ENCODE measurements around the gene ZNF775.

The ZNF775 gene

DNA sequence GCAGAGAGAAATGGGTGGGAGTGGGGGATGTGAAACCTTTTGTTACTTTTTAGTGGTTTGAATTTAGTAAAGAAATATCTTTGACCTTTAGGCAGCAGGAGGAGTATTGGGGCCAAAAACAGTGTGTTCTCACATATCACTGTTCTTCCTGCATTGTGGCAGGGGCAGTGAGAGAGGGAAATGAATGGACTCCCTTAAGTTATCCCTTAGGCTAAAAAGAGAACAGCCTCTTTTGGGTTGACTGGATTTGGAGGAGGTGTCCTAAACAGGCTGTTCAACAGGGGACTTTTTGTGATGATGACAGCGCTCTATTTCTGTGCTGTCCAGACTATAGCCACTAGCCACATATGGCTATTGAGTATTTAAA is 22.3 kb downstream of the ZNF775 start:
- TF ChIP-seq, protein P1, sequence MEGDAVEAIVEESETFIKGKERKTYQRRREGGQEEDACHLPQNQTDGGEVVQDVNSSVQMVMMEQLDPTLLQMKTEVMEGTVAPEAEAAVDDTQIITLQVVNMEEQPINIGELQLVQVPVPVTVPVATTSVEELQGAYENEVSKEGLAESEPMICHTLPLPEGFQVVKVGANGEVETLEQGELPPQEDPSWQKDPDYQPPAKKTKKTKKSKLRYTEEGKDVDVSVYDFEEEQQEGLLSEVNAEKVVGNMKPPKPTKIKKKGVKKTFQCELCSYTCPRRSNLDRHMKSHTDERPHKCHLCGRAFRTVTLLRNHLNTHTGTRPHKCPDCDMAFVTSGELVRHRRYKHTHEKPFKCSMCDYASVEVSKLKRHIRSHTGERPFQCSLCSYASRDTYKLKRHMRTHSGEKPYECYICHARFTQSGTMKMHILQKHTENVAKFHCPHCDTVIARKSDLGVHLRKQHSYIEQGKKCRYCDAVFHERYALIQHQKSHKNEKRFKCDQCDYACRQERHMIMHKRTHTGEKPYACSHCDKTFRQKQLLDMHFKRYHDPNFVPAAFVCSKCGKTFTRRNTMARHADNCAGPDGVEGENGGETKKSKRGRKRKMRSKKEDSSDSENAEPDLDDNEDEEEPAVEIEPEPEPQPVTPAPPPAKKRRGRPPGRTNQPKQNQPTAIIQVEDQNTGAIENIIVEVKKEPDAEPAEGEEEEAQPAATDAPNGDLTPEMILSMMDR (IDR thresholded peaks at IDR 0.05; ENCODE audit: low read length, missing control alignments), result no peak
- no peak for DNase-seq (ENCODE audit: low read depth)
- H3K4me3 ChIP-seq (replicated peaks; ENCODE audit: low read depth, low read length), result no peak overlapping the region

DNA sequence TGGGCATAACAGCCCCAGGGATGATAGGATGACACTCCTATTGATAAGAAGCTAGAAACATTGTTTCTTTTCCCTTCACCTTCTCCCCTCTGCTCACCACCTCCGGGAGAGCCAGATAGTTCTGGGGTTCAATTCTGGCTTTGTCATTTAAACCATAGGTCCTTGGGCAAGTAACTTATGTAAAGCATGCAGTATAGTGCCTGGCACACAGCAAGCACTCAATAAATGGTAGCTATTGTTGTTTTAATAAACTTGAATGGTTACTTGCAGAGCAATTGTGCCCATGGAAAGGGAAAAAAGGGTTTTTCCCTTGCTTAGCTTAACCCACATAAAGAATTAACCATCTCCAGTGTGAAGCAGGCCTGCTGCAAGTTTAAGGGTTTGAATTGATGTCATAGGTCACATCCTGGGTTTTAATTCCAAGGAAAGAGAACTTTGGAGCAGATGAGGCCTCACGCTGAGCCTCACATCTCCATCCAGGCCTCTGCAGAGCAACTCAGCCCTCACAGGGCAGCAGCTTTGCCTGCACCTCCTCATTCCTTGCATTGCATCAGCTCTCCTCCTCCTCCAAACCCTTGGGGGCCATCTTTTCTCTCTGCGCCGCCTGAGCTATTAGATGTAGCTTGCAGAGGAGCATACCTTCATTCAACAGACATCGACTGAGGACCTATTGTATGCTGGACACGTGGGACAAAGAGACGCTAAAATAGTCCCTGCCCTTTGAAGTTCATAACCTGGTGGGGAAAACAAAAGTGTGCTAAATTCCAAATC is 22.9 kb downstream of the ZNF775 start:
- DNase-seq (ENCODE audit: low read depth), result no peak

DNA sequence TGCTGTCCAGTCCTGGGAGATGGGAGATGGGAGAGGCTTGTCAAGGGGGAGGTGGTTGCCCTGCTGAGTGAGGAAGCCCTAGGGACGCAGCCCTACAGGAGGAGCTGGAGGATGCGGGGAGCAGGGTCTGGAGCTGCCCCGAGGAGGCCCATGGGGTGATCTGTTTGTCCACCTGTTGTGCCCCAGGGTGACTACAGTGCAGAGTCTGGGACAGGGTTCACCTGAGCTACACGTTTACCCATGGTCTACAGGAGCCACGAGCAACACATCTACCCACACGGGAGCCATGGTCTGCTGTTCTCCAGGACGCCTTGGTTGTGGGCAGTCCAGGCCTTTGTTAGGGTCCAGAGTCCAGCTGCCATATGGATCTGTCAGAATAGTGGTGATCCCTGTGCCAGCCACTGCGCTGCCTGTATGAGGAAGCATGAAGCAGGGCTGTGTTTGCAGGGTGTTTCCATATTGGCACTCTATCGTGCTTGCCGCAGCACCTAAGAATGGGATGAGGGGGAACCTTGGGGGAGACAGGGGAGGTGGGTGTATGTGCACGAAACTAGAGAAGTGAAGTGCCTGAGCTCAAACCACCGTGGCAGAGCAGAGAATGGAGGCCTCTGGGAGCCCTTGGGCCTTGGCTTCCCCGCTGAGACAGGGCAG is 23.7 kb downstream of the ZNF775 start:
- H3K4me3 ChIP-seq (replicated peaks; ENCODE audit: low read depth, low read length), result no peak overlapping the region
- no peak for DNase-seq (ENCODE audit: low read depth)
- TF ChIP-seq, protein P1 (IDR thresholded peaks at IDR 0.05; ENCODE audit: low read length, missing control alignments), result no peak

More for the DNA sequence above, 22.9 kb downstream of the ZNF775 start:
- H3K4me3 ChIP-seq (replicated peaks; ENCODE audit: low read depth, low read length), result no peak overlapping the region
- TF ChIP-seq, protein P1 (IDR thresholded peaks at IDR 0.05; ENCODE audit: low read length, missing control alignments), result no peak

DNA sequence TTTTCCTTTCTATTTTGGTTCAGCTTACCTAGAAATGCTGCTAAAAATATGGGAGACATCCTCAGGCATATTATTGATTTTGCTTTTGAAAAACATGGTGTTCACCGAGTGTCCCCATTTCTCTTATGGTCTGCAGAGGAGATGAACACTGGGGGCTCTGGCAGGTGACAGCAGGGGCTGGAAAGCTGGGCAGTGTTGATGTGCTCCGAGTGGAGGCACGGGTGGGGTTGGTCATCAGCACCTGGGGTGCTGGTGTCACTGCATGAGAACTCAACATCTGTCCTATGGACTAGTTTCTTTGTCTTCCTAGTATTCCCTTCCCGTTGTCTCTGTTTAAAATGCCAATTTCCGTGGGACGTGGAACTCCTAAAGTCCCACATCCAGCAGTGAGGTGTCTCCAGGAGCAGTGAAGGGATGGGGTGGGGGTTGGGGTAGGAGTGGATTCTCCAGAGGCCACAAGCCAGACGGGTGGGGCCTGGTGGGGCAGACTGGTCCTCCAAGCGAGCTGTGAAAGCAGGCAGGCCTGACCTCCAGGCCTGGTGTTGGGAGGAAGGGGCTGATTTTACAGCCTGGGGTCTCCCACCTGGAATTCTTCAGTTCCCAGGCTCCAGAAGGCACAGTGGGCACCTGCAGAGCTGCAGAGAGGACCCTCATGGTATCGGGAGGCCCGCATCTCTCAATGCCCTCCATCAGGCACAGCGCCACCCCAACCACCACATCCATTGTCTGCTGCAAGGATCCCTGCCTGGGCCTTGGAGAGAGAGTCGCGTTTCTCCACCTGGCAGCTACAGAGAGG is 24.4 kb downstream of the ZNF775 start:
- no peak for DNase-seq (ENCODE audit: low read depth)
- no peak overlapping the region for H3K4me3 ChIP-seq (replicated peaks; ENCODE audit: low read depth, low read length)
- TF ChIP-seq, protein P1 (IDR thresholded peaks at IDR 0.05; ENCODE audit: low read length, missing control alignments), result no peak

DNA sequence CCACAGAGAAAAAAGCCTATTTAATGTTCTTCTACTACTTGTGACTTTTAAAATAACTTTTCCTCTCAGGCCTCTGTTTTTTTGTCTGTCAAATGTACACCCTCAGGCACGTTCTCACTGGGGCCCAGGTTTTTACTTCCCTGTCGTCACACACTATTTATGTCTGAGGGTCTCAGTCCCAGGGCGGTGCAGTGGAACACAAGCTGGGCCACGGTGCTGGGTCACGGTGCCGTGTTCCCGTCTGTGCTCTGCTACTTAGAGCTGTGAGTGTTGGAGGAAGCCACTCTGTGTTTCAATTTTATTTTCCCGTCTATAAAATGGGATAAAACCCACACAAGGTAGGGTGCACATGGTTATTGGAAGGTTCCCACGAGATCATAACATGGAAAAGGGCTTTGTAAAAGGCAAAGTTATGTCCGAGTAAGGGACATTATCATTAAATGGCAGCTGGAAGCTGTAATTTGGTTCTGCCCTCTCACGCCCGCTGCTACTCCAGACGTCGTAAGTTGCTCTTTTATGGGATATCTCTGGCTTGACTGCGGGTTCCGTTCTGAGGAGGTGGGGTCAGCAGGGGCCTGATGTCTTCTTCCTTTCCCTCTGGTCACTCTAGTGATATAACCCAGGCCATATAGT is 25.2 kb downstream of the ZNF775 start:
- peak; percentile 16 for DNase-seq (ENCODE audit: low read depth)
- TF ChIP-seq, protein P1 (IDR thresholded peaks at IDR 0.05; ENCODE audit: low read length, missing control alignments), result no peak
- H3K4me3 ChIP-seq (replicated peaks; ENCODE audit: low read depth, low read length), result peak overlapping the region; percentile 75

DNA sequence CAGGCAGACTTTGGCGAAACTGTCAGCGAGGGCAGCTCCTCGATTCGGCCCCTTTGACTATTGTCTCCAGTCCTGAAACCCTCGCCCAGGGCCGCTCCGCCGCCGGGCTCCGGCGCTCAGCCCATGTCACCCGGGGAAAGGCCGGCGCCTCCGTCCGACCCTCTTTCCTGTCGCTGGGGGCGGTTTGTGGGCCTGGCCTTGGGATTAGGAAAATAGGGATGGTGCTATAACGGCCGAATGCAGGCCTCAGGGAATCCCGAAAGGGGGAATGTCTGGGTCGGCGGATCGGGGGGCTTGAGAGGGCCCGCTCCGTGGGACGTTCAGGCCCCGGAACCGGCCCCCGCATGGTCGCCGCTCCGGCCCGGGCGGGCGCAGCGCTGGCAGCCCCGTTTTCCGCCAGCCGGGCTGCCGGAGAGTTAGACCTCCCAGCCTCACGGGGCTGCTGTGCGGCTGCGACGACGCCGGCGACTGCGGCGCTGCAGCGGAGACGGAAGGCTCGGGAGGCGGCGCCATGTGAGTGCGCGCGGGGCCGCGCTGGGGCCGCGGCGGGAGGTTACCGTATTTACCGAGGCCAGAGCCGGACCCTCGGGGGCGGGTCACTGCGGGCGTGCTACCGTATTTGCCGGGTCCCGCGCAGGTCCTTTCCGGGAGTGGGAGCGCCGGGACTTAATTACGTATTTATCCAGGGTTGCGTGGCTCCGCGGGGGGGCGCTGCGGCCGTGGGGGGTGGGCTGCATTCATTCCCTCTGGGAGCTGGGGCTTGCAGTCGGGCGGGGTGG is 25.9 kb downstream of the ZNF775 start:
- DNase-seq (ENCODE audit: low read depth), result peak; percentile 91
- TF ChIP-seq, protein P1 (IDR thresholded peaks at IDR 0.05; ENCODE audit: low read length, missing control alignments), result no peak
- peak overlapping the region; percentile 75 for H3K4me3 ChIP-seq (replicated peaks; ENCODE audit: low read depth, low read length)
